Lower leg skin (tissue), 3 donors: Measurements from ENCODE around the gene THADA.

Source experiments
- POLR2A ChIP-seq, 2 donors: fragments of 450-650 bp; IDR thresholded peaks; one replicate each; pipeline ENCODE4 v1.6.1; 2016 to 2017; ENCODE audit warnings: antibody characterized with exemption in 2 of 2, mild to moderate bottlenecking in 1 of 2, moderate library complexity in 1 of 2
- TF ChIP-seq, protein P1 (sequence below), 3 donors: fragments of 450-650 bp; IDR thresholded peaks; one replicate each; pipeline ENCODE4 v1.5.1; 2016; ENCODE audit warnings: antibody characterized with exemption in 3 of 3, mild to moderate bottlenecking in 3 of 3, moderate library complexity in 2 of 3

DNA sequence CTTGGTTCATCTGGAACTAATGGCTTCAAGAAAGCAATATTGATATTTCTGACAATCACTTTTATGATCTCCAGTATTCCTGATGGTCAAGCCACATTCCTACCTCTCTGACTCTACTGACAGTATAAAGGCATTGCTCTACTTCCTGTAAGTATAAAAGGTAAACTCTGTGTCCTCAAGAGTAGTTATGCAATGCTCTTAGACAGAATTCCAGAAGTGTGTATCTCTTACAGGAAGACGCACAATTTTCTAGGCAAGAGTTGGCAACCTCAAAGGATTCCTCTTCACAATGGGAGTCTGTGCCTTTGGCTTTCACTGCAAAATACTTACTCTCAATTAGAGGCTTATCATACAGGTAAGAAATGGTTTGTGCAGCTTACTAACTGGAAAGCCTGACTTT is 100.1 kb downstream of the THADA start:
- TF ChIP-seq POLR2A (IDR thresholded peaks at IDR 0.05), result no peak
- TF ChIP-seq, protein P1, sequence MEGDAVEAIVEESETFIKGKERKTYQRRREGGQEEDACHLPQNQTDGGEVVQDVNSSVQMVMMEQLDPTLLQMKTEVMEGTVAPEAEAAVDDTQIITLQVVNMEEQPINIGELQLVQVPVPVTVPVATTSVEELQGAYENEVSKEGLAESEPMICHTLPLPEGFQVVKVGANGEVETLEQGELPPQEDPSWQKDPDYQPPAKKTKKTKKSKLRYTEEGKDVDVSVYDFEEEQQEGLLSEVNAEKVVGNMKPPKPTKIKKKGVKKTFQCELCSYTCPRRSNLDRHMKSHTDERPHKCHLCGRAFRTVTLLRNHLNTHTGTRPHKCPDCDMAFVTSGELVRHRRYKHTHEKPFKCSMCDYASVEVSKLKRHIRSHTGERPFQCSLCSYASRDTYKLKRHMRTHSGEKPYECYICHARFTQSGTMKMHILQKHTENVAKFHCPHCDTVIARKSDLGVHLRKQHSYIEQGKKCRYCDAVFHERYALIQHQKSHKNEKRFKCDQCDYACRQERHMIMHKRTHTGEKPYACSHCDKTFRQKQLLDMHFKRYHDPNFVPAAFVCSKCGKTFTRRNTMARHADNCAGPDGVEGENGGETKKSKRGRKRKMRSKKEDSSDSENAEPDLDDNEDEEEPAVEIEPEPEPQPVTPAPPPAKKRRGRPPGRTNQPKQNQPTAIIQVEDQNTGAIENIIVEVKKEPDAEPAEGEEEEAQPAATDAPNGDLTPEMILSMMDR (IDR thresholded peaks at IDR 0.05), result no peak
